Activated naive CD4-positive, alpha-beta T cell treated with anti-CD3 and anti-CD28 coated beads, Interleukin-2, amount 50 U/mL, for 16 hours (primary cell): ENCODE measurements around the gene C22orf39.

Experiments
- DNase-seq: peaks from one replicate; pipeline ENCODE4 v3.0.0-alpha.2; 2020

C22orf39 gene, protein sequence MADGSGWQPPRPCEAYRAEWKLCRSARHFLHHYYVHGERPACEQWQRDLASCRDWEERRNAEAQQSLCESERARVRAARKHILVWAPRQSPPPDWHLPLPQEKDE

DNA sequence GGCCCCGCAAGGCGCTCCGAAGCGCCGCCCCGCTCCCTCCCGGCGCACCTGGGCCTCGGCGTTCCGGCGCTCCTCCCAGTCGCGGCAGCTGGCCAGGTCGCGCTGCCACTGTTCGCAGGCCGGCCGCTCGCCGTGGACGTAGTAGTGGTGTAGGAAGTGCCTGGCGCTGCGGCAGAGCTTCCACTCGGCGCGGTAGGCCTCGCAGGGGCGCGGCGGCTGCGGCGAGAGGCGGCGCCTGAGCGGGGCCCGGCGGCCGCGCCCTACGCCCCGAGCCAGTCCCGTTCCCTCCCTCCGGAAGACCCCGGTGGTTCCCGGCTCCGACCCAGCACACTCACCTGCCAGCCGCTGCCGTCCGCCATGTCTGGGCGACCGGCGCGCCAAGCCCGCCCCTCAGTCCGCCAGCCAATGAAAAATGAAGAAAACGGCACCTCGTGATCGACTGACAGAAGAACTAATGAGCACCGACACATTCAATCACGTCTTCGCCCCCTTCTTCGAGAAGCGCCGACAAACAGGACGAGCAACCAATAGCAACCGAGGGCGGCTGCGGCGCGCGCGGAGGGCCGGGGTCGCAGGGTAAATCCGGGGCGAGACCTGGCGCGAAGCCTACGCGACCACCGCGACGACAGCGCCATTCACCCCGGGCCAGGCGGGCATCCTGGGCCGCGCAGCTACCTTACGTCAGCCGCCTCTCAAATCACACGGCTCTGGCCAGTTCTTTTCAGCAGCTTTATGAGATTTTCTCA, at the start of gene C22orf39:
Gene C22orf39, minus strand, starts transcription at position 382 of the 746 bp plus-strand sequence. Its CDS starts 23 bp downstream, at position 359.
- peak; percentile 87 for DNase-seq

DNA sequence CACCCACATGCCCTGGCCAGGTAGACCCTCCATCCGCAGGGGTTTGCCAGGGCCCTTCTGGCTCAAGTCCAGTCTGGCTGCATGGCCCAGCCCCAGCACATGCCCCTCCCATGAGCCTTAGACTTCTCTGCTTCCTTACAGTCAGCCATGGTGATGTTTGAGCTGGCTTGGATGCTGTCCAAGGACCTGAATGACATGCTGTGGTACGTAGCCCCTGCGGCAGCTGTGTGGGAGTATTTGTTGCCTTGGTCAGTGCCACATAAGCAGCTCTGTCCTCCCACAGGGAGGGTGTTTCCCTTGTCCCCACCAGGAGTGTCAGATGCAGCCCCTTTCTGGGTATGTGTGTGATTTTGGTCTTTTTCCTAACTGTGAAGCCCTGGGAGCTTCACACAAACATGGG, 49.7 kb upstream of the C22orf39 start:
- DNase-seq: no peak

DNA sequence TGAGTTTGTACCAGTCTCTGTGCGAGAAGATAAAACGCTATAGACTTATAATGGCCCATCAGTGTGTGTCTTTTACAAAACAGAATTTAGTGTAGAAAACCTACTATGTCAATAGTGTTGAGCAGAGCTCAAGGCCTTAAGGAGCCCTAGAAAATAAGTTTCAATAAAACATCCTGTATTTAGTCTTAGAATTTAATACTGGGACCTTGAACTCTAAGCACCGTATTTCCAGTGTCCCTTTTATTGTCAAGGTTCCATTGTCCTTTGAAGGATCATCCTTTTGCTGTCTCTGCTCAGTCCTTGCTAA, 48.8 kb upstream of the C22orf39 start:
- no peak for DNase-seq

DNA sequence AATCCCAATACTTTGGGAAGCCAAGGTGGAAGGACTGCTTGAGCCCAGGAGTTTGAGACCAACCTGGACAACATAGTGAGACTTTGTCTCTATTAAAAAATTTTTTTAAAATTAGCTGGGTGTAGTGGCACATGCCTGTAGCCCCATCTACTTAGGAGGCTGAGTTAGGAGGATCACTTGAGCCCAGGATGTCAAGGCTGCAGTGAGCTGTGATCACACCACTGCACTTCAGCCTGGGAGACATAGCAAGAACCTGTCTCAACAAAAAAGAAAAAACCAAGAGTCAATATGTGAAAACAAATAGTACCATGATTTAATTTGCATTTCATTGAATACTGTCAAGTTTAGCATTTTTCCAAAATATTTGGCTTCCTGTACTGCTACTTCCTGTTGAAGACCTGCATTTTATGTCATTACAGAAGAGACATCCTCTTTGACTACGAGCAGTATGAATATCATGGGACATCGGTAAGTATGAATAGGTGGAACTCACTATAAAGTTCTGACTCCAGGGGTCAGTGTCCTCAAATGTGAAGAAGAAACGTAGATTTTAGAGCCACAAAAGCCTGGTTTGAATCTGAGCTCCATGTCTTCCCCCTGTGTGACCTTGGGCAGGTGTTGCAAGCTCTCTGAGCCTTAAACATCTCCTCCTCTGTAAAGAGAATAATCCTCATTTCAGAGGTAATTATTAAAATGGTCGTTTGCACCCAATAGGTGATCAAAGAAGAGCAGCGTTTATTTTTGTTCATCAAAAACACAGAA, 48.2 kb upstream of the C22orf39 start:
- no peak for DNase-seq

DNA sequence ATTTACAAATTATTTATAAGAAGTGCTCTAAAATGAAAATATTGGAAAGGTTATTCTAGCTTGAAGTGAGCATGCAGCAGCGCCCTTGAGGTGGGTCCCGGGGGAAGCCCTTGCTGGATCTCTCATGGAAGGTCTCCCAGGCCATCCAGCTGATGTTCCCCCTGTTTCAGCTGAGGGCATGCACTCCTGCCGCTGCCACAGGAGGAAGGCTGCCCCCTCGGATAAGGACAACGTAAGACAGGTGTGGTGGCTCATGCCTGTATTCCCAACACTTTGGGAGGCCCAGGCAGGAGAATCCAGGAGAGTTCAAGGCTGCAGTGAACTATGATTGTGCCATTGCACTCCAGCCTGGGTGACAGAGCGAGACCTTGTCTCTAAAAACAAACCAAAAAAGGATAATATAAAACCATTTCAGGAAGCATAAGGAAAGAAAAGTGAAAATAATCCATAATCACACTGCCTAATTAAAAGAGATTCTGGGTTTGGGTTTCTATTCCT, 47.2 kb upstream of the C22orf39 start:
- no peak for DNase-seq

DNA sequence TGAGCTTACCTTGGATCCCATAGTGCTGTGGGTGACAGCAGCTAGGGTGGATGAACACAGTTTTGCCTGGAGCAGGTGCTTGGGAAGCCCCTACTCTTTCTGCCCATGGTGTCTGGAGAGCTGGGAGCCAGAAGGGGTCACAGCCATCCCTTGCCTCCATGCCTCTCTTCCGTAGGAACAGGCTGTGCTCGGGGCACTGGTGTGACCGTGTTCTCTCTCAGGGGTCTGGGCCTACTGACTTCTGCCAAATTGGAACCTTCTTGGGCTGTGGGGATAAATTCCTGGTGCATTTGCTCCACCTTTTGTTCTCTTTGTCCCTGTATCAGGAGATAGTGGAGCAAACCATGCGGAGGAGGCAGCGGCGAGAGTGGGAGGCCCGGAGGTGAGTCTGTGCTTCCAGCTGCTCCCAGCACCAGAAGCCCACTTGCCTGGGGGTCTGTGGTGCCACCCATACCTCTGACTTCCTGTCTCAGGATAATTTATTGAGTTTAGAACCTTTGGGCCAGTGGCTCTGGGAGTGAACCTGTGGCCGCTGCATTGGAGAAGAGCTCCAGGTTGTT, 46.6 kb upstream of the C22orf39 start:
- no peak for DNase-seq

DNA sequence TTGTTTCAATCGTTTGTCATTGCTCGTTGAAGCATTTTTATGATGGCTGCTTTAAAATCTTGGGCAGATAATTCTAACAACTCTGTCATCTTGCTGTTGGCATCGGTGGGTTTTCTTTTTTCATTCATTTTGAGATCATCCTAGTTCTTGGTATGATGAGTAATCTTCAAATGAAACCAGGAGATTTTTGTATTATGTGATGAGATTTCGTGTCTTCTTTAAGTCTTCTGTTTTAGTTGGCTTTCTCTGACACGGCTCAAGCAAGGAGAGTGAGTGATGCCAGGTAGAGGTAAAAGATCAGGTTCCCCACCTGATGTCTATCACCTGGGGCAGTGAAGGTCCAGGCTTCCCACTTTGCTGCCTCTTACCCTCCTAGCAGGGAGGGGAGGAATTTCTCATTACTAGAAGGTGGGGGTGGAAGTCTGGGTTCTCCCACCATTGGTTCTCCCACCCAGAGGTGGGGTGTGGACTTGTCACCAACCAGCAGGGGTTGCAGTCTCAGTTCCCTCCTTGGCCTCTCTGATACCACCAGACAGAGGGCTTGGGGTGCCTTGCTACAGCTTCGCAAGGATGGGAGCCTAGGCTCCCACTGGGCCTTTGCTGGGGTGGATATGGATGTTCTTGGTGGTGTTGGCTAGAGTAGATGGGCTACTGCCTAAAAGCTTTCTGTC, 45.1 kb upstream of the C22orf39 start:
- DNase-seq: no peak

DNA sequence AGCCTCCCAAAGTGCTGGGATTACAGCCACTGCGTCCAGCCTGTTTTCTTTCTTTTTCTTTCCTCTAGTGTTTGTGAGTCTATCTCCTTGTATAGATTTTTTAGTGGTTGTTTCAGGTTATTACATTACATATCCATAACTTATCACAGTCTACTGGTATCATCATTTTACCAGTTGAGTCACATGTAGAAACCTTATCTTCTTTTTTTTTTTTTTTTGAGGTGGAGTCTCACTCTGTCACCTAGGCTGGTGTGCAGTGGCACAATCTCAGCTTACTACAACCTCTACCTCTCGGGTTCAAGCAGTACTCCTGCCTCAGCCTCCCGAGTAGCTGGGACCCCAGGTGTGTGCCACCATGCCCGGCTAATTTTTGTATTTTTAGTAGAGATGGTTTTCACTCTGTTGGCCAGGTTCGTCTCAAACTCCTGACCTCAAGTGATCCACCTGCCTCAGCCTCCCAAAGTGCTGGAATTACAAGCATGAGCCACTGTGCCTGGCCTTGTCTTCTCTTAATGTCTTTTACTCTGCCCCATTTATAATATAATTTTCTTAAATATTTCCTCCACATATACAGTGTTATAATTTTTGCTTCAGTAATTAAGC, 43.2 kb upstream of the C22orf39 start:
- no peak for DNase-seq

DNA sequence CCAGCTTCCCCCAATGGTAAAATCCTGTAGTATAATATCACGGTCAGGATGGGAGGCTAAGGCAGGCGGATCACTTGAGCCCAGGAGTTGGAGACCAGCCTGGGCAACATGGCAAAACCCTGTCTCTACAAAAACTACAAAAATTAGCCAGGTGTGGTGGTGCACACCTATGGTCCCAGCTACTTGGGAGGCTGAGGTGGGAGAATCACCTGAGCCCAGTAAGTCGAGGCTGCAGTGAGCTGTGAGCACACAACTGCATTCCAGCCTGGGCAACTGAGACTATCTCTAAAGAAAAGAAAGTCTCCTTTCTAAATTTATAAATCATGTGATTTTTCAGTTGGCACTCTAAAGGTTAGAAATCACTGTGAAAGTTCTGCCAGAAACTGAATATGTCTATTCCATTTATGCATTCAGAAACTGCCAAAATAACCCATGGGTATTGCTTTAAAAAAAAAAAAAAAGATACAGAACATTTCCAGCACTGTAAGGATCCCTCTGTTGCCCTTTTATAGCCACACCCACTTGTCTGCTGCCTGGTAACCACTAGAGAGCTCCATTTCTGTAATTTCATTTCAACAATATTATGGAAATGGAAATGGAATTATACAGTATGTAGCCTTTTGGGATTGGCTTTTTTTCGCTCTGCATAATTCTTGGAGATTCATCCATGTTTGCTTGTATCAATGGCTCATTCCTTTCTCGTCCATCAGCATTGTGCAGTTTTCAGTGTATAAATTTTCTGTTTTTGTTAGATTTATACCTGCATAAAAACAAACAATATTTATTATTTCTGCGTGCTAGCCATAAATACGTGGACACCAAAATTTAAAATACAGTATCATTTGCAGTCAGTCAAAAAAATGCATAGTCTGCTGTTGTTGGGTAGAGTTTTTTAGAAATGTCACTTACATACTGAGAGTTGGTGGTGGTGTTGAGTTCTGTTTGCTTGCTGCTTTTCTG, 41.7 kb upstream of the C22orf39 start:
- no peak for DNase-seq

DNA sequence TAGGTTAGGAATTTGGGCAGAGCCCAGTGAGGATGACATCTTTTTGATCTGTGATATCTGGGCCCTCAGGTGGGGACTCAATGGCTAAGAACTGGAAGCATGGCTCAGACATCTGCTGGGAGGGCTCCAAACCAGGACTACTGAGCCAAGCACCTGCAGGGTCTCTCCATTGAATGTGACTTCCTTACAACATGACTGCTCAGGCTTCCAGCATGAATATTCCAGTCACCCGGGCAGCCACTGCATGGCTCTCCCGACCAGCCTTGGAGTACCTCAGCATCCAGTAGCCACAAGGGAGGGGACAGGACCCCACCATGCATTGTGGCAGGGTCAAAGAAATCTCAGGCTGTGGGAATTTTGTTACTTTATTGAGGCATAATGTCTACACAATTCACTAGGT, 40.8 kb upstream of the C22orf39 start:
- DNase-seq: no peak

DNA sequence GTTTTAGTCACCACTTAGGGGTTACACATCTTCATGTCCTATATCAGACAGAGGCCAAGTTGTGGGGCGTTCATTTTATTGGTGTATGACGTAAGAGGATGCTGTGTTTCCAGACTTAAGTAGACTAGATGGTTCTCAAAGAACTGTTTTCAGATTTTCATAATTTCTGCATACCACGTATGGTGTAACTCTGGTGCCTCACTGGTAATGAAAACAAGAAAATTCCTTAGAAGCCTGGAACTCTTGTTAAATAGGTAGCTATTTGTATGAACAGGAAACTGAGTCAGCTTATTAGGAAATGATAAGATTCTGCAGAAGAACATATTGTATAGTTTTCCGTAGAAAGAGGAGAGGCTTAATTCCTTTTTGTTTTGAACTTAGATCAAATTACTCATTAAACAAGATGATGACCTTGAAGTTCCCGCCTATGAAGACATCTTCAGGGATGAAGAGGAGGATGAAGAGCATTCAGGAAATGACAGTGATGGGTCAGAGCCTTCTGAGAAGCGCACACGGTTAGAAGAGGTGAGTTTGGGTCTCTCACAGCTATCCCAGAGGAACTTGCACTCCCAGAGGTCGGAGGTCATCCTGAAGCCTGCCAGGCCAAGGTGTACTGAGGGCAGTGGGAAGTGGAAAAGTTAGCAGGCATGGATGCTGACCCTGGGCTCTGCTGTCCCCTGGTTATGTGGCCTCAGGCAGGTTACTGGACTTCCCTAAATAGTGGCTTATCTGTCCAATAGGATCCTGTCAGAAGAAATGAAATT, 36.2 kb upstream of the C22orf39 start:
- DNase-seq: no peak

DNA sequence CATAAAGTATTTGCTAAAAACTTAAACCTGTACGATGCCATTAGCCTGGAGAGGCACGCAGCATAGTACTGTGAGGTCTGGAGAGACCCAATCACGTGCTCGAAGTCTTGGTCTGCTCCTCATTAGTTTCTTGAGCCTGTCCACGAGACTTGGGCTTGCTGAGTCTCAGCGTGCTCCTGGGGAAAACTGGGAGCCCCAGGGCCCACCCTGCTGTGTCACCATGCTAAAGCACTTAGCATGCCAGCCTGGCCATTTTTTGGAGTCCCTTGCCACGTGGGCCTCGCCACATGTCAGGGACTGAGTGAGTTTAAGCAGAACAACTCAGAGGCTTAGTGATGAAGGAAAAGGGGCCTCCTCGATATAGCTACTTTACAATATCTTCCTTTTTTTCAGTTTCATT, 34.8 kb upstream of the C22orf39 start:
- no peak for DNase-seq

DNA sequence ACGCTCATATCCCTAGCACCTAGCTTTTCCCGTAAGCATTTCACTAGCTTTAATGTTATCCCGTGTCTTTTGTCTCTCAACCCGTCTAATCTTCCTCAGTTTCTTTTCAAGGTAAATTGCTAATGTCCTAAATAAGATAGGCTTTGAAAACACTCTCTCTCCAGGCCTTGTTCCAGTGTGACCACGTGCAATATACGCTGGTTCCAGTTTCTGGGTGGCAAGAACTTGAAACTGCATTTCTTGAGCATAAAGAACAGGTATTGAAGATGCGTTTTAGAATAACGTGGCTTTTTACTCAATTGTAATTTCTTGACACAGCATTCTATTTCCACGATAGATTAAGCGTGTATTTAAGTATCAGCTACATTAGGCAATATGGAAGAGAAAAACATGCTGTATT, 33.3 kb upstream of the C22orf39 start:
- DNase-seq: no peak

DNA sequence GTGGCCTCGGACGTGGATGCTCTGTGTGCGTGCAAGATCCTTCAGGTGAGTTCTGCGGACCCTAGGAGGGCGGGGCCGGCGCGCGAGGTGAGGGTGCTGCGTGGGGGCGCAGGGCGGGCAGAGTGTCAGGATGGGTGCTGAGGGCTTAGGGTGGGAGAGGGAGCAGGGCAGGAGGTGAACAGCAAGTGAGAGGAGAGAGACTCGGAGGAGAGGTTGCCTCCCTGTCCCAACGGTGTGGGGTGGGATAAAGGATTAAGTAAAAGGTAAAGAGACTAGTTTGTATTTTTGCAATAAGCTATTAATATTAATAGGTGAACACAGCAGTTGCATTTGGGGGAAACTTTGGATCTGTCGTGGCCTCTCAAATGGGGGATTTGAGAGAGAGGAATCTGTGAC, 32.7 kb upstream of the C22orf39 start:
- DNase-seq: no peak

DNA sequence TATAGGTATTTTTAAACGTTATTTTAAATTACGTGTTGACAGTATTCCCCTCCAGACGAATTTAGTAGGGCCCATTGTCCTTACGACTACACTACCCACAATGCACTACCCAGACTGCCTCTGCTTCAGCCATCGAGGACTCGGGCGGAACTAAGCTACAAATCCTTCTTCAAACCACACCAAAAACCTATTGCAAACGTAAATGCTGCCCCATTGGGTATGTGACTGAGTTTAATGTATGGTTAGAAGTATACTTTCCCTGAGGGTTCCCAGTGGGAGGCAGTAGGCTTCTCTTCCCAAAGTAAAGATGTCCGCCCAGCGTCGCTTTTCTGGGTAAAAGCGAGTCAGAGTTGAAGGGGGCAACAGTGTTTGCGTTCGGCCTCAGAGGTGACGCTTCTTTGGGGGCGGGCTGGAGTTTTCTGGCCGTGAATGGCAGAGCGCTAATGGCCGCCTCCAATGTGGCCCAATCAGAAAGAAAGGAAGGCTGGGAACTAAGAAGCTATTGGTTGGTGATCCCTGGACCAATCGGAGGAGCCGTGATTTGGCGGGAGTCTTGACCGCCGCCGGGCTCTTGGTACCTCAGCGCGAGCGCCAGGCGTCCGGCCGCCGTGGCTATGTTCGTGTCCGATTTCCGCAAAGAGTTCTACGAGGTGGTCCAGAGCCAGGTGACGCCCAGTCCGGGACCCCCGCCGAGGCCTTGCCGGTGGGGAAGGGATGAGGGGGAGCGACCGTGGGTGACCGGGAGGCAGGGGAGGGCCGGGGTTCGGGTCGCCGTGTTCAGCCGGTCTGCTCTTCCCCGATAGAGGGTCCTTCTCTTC, 32.1 kb upstream of the C22orf39 start, which contains the start of gene CDC45:
Gene CDC45, plus strand, starts transcription at position 566 of the 818 bp plus-strand sequence. Its CDS starts 49 bp downstream, at position 615.
- peak; percentile 94 for DNase-seq

DNA sequence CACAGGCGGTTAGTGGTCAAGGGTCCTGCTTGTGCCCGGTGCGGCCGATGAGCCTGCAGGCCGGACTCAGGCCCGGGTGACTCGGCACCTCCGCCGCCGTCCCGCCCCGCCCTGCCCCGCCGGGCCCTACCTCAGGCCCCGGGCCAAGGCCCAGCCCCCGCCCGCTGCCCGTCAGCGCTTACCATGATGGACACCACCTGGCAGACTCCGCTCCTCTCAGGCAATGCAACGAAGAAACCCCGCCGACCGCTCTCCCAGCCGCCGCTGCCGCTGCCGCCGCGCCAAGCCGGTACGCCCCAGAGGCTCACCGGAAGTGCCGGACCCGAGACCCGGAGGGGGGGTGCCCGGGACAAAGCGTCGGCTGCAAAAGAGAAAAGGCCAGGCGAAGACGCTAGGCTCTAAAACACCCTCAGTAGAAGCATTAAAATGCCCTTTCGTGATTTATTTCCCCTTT, 31.4 kb upstream of the C22orf39 start, which contains the start of gene UFD1:
Gene UFD1, minus strand, starts transcription at position 293 of the 454 bp plus-strand sequence. Its CDS starts 108 bp downstream, at position 185.
- peak; percentile 82 for DNase-seq

DNA sequence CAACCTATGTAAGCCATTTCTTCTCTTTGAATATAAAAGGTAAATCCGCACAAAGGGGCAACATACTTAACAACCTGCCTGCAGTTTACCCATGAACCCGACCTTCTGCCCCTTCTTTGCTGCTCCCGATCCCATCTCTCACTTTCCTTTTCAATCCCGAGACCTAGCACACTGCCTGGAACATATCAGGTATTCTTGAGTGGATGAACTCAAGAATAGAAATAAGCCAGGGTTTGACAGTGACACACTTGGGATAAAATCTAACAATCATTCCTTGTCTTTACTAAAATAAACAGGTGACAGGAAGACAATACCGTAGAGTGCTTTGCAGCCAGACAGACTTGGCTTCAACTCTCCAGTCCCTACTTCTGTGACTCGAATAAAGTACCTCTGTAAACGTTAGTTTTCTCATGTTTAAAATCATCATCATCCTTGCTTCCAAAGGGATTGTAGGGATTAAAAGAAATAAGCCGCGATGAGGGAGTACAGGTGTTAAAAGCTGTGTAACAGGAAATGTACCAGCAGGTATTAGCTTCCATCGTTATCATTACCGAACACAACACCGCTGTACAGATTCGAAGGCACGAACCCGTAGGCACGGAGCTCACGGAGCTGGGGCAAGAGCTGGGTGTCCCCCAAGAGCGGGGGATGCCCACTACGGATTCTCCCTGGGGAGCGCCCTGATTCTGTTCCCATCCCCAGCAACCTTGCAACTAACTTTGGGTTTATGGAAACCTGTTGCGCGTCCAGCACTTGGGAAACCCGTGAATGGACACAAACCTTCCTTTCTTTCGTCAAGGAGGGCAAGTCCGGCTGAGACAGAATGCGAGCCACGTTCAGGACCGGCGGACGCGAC, 30.8 kb upstream of the C22orf39 start:
- peak; percentile 28 for DNase-seq

DNA sequence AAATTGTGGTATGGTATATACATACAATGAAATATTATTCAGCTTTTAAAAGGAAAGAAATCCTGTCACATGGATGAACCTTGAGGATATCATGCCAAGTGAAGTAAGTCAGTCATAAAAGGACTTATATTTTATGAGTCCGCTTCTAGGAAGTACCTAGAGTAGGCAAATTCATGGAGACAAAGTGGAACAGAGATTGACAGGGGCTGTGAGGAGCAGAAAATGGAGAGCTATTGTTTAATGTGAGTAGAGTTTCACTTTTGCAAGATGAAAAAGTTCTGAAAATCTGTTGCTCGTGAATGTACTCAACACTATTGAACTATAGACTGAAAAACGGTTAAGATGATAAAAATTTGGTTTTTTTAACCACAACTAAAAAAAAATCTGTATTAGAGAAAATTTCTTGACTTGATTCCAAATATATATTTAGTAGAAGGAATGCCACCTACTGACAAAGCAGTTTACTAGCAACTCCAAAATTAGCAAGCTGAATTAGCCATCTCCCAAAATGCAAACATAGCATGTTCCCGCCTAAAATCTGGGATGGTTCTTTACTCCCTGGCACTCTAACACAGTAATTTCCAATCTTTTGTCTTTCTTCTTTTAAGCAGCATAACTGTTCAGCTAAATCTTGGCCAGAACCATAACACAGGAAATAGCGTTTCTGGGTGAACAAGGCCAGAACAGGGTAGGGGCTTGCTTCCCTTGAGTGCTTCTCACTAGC, 30.0 kb upstream of the C22orf39 start:
- no peak for DNase-seq
